H1 (cell line): Measurements from ENCODE around the gene CRABP1. TPM values are rescaled to one million over a fixed set of nuclear protein-coding genes. Genes with fewer than 3 reads are reported as not detected.

ENCODE experiments used
- CTCF ChIA-PET: fragments of 300-600 bp; sonication (Branson Sonifier 250); formaldehyde crosslinking; loops from one replicate; lab custom pipeline; 2021; ENCODE audit not compliant: partially characterized antibody; lab: Charles Lee
- POLR2A ChIA-PET: fragments of 300-600 bp; sonication (Branson Sonifier 250); formaldehyde crosslinking; loops from one replicate; lab custom pipeline; 2021; ENCODE audit warnings: inconsistent platforms; ENCODE audit not compliant: partially characterized antibody; lab: Charles Lee
- DNase-seq, 2 experiments: peaks; one replicate each; pipeline versions ENCODE4 v3.0.0 to v3.0.0-alpha.2; 2010 to 2022; ENCODE audit warnings: low spot score in 2 of 2, low read depth in 1 of 2, mixed read lengths in 1 of 2
- FAIRE-seq: peaks from 2 replicates; lab custom pipeline; 2011; peaks lifted over from hg19 to GRCh38; lab: Jason Lieb, UNC
- H2AFZ ChIP-seq: 2 replicates; pipeline ENCODE4 v1.8.1; 2012; ENCODE audit warnings: low read length, inconsistent platforms
- H2AK5ac ChIP-seq: 2 replicates; pipeline ENCODE4 v1.6.1; 2013; ENCODE audit warnings: low read depth, low read length
- H2BK120ac ChIP-seq: replicated peaks from 2 replicates; pipeline ENCODE3; 2013; ENCODE audit warnings: low read depth, low read length, inconsistent platforms
- H2BK12ac ChIP-seq: 2 replicates; pipeline ENCODE4 v1.6.1; 2013; ENCODE audit warnings: low read depth, low read length
- H2BK15ac ChIP-seq: 2 replicates; pipeline ENCODE4 v1.6.1; 2013; ENCODE audit warnings: low read length
- H2BK20ac ChIP-seq: 2 replicates; pipeline ENCODE4 v1.6.1; 2013; ENCODE audit warnings: low read length
- H2BK5ac ChIP-seq: 2 replicates; pipeline ENCODE4 v1.6.1; 2013; ENCODE audit warnings: low read depth, low read length
- H3K14ac ChIP-seq: 2 replicates; pipeline ENCODE4 v1.6.1; 2013; ENCODE audit warnings: inconsistent platforms; ENCODE audit not compliant: insufficient read length
- H3K18ac ChIP-seq: 2 replicates; pipeline ENCODE4 v1.6.1; 2013; ENCODE audit warnings: low read length; ENCODE audit errors: extremely low read depth
- H3K23ac ChIP-seq: 2 replicates; pipeline ENCODE4 v1.6.1; 2013; ENCODE audit warnings: inconsistent platforms; ENCODE audit not compliant: insufficient read length
- H3K23me2 ChIP-seq: 2 replicates; pipeline ENCODE4 v1.6.1; 2013; ENCODE audit warnings: low read depth, low read length
- H3K27ac ChIP-seq: 2 replicates; pipeline ENCODE4 v1.6.1; 2011; ENCODE audit warnings: low read depth, low read length, inconsistent platforms
- H3K27me3 ChIP-seq, 4 experiments: replicated peaks in 1 of 4; 1 replicate in 1 of 4; 2 replicates in 3 of 4; pipeline versions ENCODE4 v1.6.1 to v1.8.1; 2011 to 2013; ENCODE audit warnings: low read length in 3 of 4, mild to moderate bottlenecking in 3 of 4, inconsistent platforms in 2 of 4, mixed read lengths in 2 of 4, moderate library complexity in 1 of 4; ENCODE audit not compliant: control insufficient read depth in 3 of 4, insufficient read depth in 3 of 4; ENCODE audit errors: extremely low read depth in 1 of 4
- H3K36me3 ChIP-seq, 4 experiments: 2 replicates each; pipeline versions ENCODE4 v1.6.1 to v1.8.1; 2011 to 2013; ENCODE audit warnings: mild to moderate bottlenecking in 4 of 4, low read length in 3 of 4, moderate library complexity in 2 of 4, control low read depth in 1 of 4, inconsistent platforms in 1 of 4; ENCODE audit not compliant: insufficient read depth in 4 of 4, control insufficient read depth in 2 of 4
- H3K4ac ChIP-seq: replicated peaks from 2 replicates; pipeline ENCODE3; 2013; ENCODE audit warnings: low read length, low read depth, mixed read lengths, inconsistent platforms; ENCODE audit not compliant: insufficient read length
- H3K4me1 ChIP-seq, 4 experiments: replicated peaks in 1 of 4; 1 replicate in 1 of 4; 2 replicates in 3 of 4; pipeline versions ENCODE4 v1.6.1 to v1.8.1; 2011 to 2013; ENCODE audit warnings: low read length in 3 of 4, inconsistent platforms in 2 of 4, mixed read lengths in 1 of 4; ENCODE audit not compliant: insufficient read depth in 4 of 4, control insufficient read depth in 3 of 4
- H3K4me2 ChIP-seq, 2 experiments: 2 replicates each; pipeline versions ENCODE4 v1.6.1 to v1.8.1; 2011 to 2013; ENCODE audit warnings: low read depth in 2 of 2, low read length in 2 of 2, control low read depth in 1 of 2, inconsistent platforms in 1 of 2, mild to moderate bottlenecking in 1 of 2; ENCODE audit not compliant: insufficient read depth in 1 of 2
- H3K4me3 ChIP-seq, 4 experiments: fragments of 200-600, 300-600 bp in 1 of 4; sonication (generic), shearing (Covaris generic), sonication (Bioruptor Twin) in 1 of 4; 2 replicates each; pipeline versions ENCODE4 v1.5.1 to v1.8.1; 2011 to 2016; ENCODE audit warnings: low read length in 4 of 4, low read depth in 3 of 4, control low read depth in 2 of 4, inconsistent platforms in 2 of 4, mild to moderate bottlenecking in 2 of 4, mixed read lengths in 1 of 4, moderate library complexity in 1 of 4; ENCODE audit not compliant: insufficient read depth in 2 of 4; ENCODE audit errors: extremely low read depth in 1 of 4
- H3K56ac ChIP-seq: replicated peaks from 2 replicates; pipeline ENCODE3; 2013; ENCODE audit warnings: low read depth, mild to moderate bottlenecking, mixed read lengths, low read length, inconsistent platforms; ENCODE audit not compliant: insufficient read length
- H3K79me1 ChIP-seq: 2 replicates; pipeline ENCODE4 v1.6.1; 2013; ENCODE audit warnings: low read depth, low read length, control low read depth
- H3K79me2 ChIP-seq, 2 experiments: 2 replicates each; pipeline versions ENCODE4 v1.6.1 to v1.8.1; 2012 to 2013; ENCODE audit warnings: low read length in 2 of 2, mild to moderate bottlenecking in 2 of 2, inconsistent platforms in 1 of 2; ENCODE audit not compliant: insufficient read depth in 2 of 2, control insufficient read depth in 1 of 2
- H3K9ac ChIP-seq, 4 experiments: replicated peaks in 1 of 4; 1 replicate in 1 of 4; 2 replicates in 3 of 4; pipeline versions ENCODE4 v1.6.1 to v1.8.1; 2011 to 2013; ENCODE audit warnings: low read depth in 3 of 4, low read length in 3 of 4, control low read depth in 2 of 4, mild to moderate bottlenecking in 2 of 4, moderate library complexity in 2 of 4, inconsistent platforms in 1 of 4; ENCODE audit errors: extremely low read depth in 1 of 4
- H3K9me3 ChIP-seq, 2 experiments: 2 replicates each; pipeline versions ENCODE4 v1.6.1 to v1.8.1; 2012 to 2013; ENCODE audit warnings: mild to moderate bottlenecking in 2 of 2, moderate library complexity in 2 of 2, control low read depth in 1 of 2, inconsistent platforms in 1 of 2, low read depth in 1 of 2, low read length in 1 of 2, mixed read lengths in 1 of 2; ENCODE audit not compliant: insufficient read depth in 2 of 2
- H4K20me1 ChIP-seq, 2 experiments: replicated peaks in 1 of 2; 2 replicates each; pipeline versions ENCODE3 to v1.8.1; 2011 to 2013; ENCODE audit warnings: inconsistent platforms in 2 of 2, low read length in 2 of 2, mild to moderate bottlenecking in 1 of 2; ENCODE audit not compliant: insufficient read depth in 2 of 2, control insufficient read depth in 1 of 2
- H4K5ac ChIP-seq: 2 replicates; pipeline ENCODE4 v1.6.1; 2013; ENCODE audit warnings: low read length, low read depth, mixed read lengths, inconsistent platforms; ENCODE audit not compliant: insufficient read length
- H4K8ac ChIP-seq: 2 replicates; pipeline ENCODE4 v1.8.0; 2013; ENCODE audit warnings: mild to moderate bottlenecking, moderate library complexity, low read length, inconsistent platforms; ENCODE audit not compliant: insufficient read depth; ENCODE audit errors: extremely low read depth
- H4K91ac ChIP-seq: replicated peaks from 2 replicates; pipeline ENCODE3; 2013; ENCODE audit warnings: low read length, mixed read lengths, inconsistent platforms; ENCODE audit not compliant: insufficient read length
- NRF1 ChIP-seq: IDR thresholded peaks from 2 replicates; pipeline ENCODE4 v1.6.1; 2011; ENCODE audit warnings: mild to moderate bottlenecking, low read depth, low read length, improper control_type of control experiment
- PHF8 ChIP-seq: fragments of 200-600 bp; sonication (generic); conservative IDR thresholded peaks from 2 replicates; pipeline ENCODE4 v1.7.1; 2012; ENCODE audit warnings: low read depth, mild to moderate bottlenecking, inconsistent platforms, low read length, moderate library complexity
- WGBS, 2 experiments: shearing (Covaris generic) in 1 of 2; methylation state at CpG; one replicate each; pipeline versions ENCODE4 v1.1.6 to v1.1.7; 2013 to 2015; ENCODE audit warnings: low lambda C conversion rate in 2 of 2, mixed read lengths in 2 of 2, inconsistent platforms in 1 of 2, low coverage in 1 of 2, missing lambda C conversion rate in 1 of 2; ENCODE audit not compliant: insufficient replicate concordance in 2 of 2, insufficient coverage in 1 of 2, insufficient read length in 1 of 2; ENCODE audit errors: extremely low coverage in 1 of 2, missing lambda C conversion rate in 1 of 2; 5-methylcytosine and 5-hydroxymethylcytosine counted together
- polyA plus RNA-seq, 7 experiments: library from polyadenylated mRNA; depleted of rRNA in 3 of 7; stranded (reverse) in 5 of 7; unstranded in 2 of 7; fragments of >200 nt in 5 of 7; fragments of 200-250 nt in 2 of 7; gene quantifications; 1 replicate in 5 of 7; 2 replicates in 1 of 7; 4 replicates in 1 of 7; pipeline versions ENCODE4 v1.2.1 to v1.2.3, GENCODE V29; 2011 to 2013; ENCODE audit warnings: missing spikeins in 2 of 7, mixed read lengths in 2 of 7
- total RNA-seq: library from RNA; stranded (reverse); fragmentation: NEBNext Ultra II Directional; extraction: Animal tissue kit (Norgen Biotek cat#: 25700); gene quantifications from 2 replicates; pipeline ENCODE4 v1.2.1, GENCODE V29; 2021
- TF ChIP-seq, protein P1 (sequence below), 3 experiments: IDR thresholded peaks; 1 replicate in 2 of 3; 2 replicates in 1 of 3; pipeline versions ENCODE4 v1.5.1 to v1.6.1; 2011; ENCODE audit warnings: low read length in 3 of 3, mild to moderate bottlenecking in 3 of 3, inconsistent platforms in 2 of 3, low read depth in 1 of 3, moderate library complexity in 1 of 3; ENCODE audit not compliant: insufficient read depth in 1 of 3; ENCODE audit errors: control extremely low read depth in 1 of 3

The CRABP1 gene
- total and polyA plus RNA-seq, 2 of the 8 experiments (the other 6 are each of a cell fraction or from before 2014, with no cell fraction given) = 385 to 655 TPM

DNA sequence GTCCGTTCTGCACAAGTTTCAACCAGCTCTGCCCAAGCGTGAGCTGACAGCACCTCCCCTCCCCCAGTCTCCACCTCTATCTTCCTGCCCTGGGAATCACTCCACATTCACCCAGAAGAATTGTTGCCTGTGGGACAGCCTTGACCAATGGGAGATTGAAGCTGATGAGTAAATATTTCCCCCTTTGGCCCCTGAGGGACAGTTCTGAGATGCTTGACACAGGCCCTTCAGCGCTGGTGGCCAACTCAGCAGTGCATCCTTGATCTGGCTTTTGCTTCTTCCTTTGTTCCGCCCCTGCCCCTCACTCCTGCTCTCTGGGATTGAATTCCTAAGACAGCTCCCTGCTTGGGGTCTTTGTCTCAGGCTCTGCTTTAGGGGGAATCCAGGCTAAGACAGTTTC lies 27.6 kb upstream of the CRABP1 start:
- TF ChIP-seq, protein P1, sequence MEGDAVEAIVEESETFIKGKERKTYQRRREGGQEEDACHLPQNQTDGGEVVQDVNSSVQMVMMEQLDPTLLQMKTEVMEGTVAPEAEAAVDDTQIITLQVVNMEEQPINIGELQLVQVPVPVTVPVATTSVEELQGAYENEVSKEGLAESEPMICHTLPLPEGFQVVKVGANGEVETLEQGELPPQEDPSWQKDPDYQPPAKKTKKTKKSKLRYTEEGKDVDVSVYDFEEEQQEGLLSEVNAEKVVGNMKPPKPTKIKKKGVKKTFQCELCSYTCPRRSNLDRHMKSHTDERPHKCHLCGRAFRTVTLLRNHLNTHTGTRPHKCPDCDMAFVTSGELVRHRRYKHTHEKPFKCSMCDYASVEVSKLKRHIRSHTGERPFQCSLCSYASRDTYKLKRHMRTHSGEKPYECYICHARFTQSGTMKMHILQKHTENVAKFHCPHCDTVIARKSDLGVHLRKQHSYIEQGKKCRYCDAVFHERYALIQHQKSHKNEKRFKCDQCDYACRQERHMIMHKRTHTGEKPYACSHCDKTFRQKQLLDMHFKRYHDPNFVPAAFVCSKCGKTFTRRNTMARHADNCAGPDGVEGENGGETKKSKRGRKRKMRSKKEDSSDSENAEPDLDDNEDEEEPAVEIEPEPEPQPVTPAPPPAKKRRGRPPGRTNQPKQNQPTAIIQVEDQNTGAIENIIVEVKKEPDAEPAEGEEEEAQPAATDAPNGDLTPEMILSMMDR (IDR thresholded peaks at IDR 0.05; ENCODE audit: control extremely low read depth in 1 of 3, insufficient read depth in 1 of 3, low read depth in 1 of 3, low read length in 3 of 3) = no peak
- TF ChIP-seq NRF1 (no peak), PHF8 (no peak)
- Histone ChIP-seq H4K5ac (no peak overlapping the region), H4K91ac (peak overlapping the region; percentile 67), H3K56ac (no peak overlapping the region), H2AFZ (peak overlapping the region; percentile 66; the same call in 1 of the 2 replicates), H3K9ac (no peak overlapping the region), H3K4me2 (peak overlapping the region in 1 of 2 experiments; percentile 11; a peak in 1 of 4 replicates), H2BK12ac (peak overlapping the region; percentile 93; the same call in 1 of the 2 replicates), H3K4ac (no peak overlapping the region), H3K23me2 (no peaks in the 10 kb centered on the region), H2BK15ac (no peak overlapping the region), H3K18ac (no peak overlapping the region), H2BK20ac (peak overlapping the region; percentile 24; the same call in 1 of the 2 replicates), H3K79me1 (no peaks in the 10 kb centered on the region), H3K4me3 (no peak overlapping the region), H3K36me3 (no peaks in the 10 kb centered on the region), H4K20me1 (no peaks in the 10 kb centered on the region), H3K27me3 (no peaks in the 10 kb centered on the region), H2BK5ac (peak overlapping the region; percentile 48; the same call in 1 of the 2 replicates), H4K8ac (no peak overlapping the region), H2AK5ac (no peak overlapping the region), H3K27ac (no peak overlapping the region), H3K4me1 (peaks cover 0 to 23% (median 12%) of the 10 kb centered on the region in 4 experiments; a peak in 6 of 7 replicates), H3K23ac (no peak overlapping the region), H3K9me3 (no peaks in the 10 kb centered on the region), H3K14ac (no peak overlapping the region), H2BK120ac (no peak overlapping the region), H3K79me2 (no peaks in the 10 kb centered on the region)
- ChIA-PET POLR2A (interaction anchor here (0.9 to 2.5 kb wide), 7 partner anchors 12 to 125 kb away, joined by 3 to 11 read pairs (median 4); partner anchors contain the start of genes CRABP1 and IREB2), CTCF (interaction anchor here (0.7 to 13.0 kb wide), 12 partner anchors 8 to 172 kb away, joined by 3 to 173 read pairs (median 5); no protein-coding TSS in a partner anchor)
- DNase-seq (no peak), FAIRE-seq (no peak)
- 76% methylated on average over 4 of the region's 4 CpGs; no CpG with 5 or more reads in 1 of the 2 experiments for WGBS, 2 experiments
